Choroid plexus epithelial cell (primary cell): ENCODE data around the gene POLN.

ENCODE experiments used
- DNase-seq: peaks from one replicate; pipeline ENCODE4 v3.0.0-alpha.2; 2010; ENCODE audit warnings: low read depth
- H3K4me3 ChIP-seq: 2 replicates; pipeline ENCODE4 v1.5.1; 2011; ENCODE audit warnings: low read depth, mild to moderate bottlenecking, control low read depth, low read length, moderate library complexity
- TF ChIP-seq, protein P1 (sequence below): conservative IDR thresholded peaks from 2 replicates; pipeline ENCODE4 v1.5.1; 2011; ENCODE audit warnings: low read depth, mild to moderate bottlenecking, control low read depth, inconsistent platforms, low read length, moderate library complexity

The POLN gene

DNA sequence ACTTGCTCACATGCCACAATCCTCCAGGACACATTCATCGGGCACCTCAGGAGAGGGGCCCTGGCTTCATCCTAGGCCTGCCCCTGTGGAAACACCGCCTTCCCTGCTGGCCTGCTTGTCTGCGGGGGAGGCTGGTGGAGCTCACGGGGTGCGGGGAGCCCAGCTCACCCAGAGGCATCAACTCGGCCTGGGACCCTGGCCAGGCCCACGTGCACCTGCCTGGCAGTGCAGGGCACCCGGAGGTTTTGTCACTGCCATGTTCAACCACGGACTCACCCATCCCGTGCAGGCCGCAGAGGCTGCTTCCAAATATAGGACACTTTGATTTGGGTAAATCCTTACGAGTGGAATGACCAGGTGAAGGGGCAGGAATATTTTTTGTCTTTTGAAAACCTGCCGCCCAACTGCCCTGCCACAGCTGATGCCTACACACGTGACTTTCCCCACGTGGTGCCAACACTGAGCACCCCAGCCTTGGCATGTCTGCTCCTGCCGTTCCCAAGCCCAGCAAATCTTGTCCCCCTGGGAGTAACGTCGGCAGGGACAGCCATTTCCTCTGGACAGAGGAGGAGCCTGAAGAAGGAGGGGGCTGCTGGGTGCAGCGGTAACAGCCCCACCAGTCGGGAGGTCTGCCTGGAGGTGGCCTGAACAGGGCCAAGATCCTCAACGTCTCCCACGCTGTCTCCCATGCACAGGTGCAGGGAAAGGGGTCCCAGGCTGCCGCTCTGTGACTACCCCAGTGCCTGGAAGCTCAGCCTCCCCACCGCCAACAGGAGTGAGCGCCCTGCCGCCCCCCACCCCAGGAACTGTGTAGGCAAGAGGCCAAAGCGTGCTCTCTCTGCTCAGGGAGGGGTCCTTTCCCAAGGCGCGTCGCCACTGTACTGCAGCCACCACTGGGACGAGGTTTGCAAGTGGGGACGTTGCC, 11.5 kb upstream of the POLN start:
- TF ChIP-seq, protein P1, sequence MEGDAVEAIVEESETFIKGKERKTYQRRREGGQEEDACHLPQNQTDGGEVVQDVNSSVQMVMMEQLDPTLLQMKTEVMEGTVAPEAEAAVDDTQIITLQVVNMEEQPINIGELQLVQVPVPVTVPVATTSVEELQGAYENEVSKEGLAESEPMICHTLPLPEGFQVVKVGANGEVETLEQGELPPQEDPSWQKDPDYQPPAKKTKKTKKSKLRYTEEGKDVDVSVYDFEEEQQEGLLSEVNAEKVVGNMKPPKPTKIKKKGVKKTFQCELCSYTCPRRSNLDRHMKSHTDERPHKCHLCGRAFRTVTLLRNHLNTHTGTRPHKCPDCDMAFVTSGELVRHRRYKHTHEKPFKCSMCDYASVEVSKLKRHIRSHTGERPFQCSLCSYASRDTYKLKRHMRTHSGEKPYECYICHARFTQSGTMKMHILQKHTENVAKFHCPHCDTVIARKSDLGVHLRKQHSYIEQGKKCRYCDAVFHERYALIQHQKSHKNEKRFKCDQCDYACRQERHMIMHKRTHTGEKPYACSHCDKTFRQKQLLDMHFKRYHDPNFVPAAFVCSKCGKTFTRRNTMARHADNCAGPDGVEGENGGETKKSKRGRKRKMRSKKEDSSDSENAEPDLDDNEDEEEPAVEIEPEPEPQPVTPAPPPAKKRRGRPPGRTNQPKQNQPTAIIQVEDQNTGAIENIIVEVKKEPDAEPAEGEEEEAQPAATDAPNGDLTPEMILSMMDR = no peak
- no peak for DNase-seq
- H3K4me3 ChIP-seq = no peak overlapping the region

GRCh38 chr4:2252530-2253091, 10.7 kb upstream of the POLN start:
- H3K4me3 ChIP-seq = no peak overlapping the region
- TF ChIP-seq, protein P1 = no peak
- no peak for DNase-seq

- no peak for DNase-seq
- TF ChIP-seq, protein P1 = no peak
- H3K4me3 ChIP-seq = no peak overlapping the region
These were observed 10.0 kb upstream of the POLN start for GRCh38 chr4:2251795-2252529.

- DNase-seq = no peak
- TF ChIP-seq, protein P1 = no peak
- no peak overlapping the region for H3K4me3 ChIP-seq
These were observed 9.3 kb upstream of the POLN start for GRCh38 chr4:2251073-2251794.

DNA sequence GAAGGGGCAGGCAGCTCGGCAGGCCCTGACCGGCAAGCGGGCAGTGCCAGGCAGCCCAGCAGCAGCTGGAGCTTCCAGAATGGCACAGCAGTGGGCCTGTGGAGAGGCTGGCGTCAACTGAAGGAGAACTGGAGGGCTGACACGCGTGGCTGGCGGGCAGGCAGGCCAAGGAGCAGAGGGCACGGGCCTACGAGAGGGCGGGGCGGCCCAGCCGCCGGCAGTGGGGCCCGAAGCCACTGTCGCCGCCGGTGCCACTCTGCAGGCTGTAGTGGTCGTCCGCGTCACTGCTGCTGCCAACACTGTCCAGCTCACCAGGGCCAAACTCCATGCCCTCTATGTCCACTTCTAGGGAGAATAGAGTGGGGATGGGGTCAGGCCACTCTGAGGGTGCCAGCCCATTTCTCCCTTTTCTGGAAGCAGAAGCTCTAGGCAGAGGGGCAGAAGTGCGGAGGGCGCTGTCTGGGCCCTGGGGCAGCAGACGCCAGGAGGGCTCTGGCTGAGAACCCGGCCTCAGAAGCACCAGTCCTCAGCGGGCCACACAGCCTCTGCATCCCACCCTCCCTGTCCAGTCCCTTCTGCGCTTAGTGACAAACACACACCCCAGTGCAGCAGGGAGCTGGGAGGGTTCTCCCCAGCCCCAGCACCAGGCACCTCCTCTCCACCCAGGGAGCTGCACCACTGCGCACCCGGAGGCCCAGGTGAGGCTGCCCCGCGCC, 8.6 kb upstream of the POLN start:
- TF ChIP-seq, protein P1 = no peak
- DNase-seq = no peak
- H3K4me3 ChIP-seq = no peak overlapping the region
